ENCODE measurements around the gene RHOG.

DNA sequence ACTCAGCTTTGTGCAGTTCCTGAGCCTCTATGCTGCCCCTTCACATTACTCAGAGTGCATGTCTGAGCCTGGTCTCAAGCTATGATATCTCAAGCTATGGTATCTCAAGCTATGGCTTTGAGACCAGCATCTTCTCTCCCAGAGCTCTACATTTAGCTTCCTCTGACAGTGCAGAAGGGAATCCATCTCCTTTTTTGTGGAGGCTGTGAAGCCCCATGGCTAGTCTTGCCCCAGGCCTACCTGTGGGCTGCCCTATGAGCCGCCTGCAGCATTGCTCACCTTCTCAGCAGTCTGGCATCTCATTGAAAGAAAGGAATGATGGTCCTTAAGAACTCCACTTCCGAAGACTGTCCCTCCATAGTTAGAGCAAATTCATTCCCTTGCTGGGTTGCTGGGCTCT, 19.8 kb downstream of the RHOG start:
- TF ChIP-seq CTCF (IDR thresholded peaks at IDR 0.05) (no peak), POLR2AphosphoS5 (IDR thresholded peaks at IDR 0.05) (no peak), POLR2A (IDR thresholded peaks at IDR 0.05) (no peak), EP300 (IDR thresholded peaks at IDR 0.05; ENCODE audit: low read depth) (no peak)

All from transverse colon (tissue), 4 donors.